Measurements from ENCODE around the gene LYRM4. TPM values are rescaled to one million over a fixed set of nuclear protein-coding genes. Genes with fewer than 3 reads are reported as not detected.
A peak's percentile ranks its signal among the peaks of the same experiment; 100 is the strongest.

The LYRM4 gene
- total RNA-seq, 1 experiment from 2014 or later: 44.3 TPM

DNA sequence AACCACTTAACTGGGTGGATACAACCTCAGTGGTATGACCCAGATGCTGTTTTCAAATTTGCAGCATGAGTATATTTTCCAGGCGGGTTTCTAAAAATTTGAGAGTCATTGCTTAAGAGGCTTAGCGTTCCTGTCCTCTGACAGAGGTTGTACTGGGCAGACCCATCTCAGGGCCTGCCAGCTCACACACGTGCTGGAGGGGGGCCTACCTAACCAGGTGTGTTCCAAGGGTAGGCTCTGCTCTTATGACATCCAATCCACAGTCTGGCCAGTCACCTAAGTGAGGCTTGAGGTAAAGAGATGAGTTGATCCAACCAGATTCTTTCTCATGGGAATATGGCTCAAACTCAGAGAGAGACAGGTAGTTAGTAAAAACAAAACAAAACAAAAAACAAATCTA lies 1.3 kb downstream of the LYRM4 start:
- no peak overlapping the region for H3T11ph ChIP-seq (ENCODE audit: low read length)
- no peak overlapping the region for H2BK12ac ChIP-seq (ENCODE audit: insufficient read length, low read depth, low read length)
- peak overlapping the region; percentile 98 for H3K4me3 Mint-ChIP-seq
- no CpG with 5 or more reads among the region's 3 CpGs for WGBS (ENCODE audit: extremely low coverage, insufficient read length, low lambda C conversion rate)
- H3K14ac ChIP-seq (ENCODE audit: insufficient read depth, low read length): no peak overlapping the region
- H4K5ac ChIP-seq (ENCODE audit: insufficient read length, low read depth, low read length): no peak overlapping the region
- H3K27me3 ChIP-seq (ENCODE audit: insufficient read depth, low read length): no peaks in the 10 kb centered on the region
- H3K18ac ChIP-seq (ENCODE audit: insufficient read length, low read depth, low read length): no peak overlapping the region
- no peak overlapping the region for H4K91ac ChIP-seq (ENCODE audit: insufficient read length, low read depth, low read length)
- H2BK15ac ChIP-seq (ENCODE audit: low read depth, low read length): no peak overlapping the region
- H3K56ac ChIP-seq (ENCODE audit: insufficient read length, low read depth, low read length): no peak overlapping the region
- H2BK5ac ChIP-seq (ENCODE audit: insufficient read length, low read length): no peak overlapping the region
- peaks cover 4% of the 10 kb centered on the region in 2 experiments; a peak in 2 of 5 replicates for H3K9me3 Mint-ChIP-seq
- no peak overlapping the region for H3K4ac ChIP-seq (ENCODE audit: low read depth, low read length)
- H3K4me1 ChIP-seq (ENCODE audit: insufficient read depth, low read length): no peaks in the 10 kb centered on the region
- H3K23ac ChIP-seq (ENCODE audit: insufficient read length, low read depth, low read length): no peak overlapping the region
- H2AFZ ChIP-seq (ENCODE audit: low read length): no peak overlapping the region
- no peak for DNase-seq
- H3K79me2 ChIP-seq (ENCODE audit: insufficient read depth, low read length): no peaks in the 10 kb centered on the region; the same call in 1 of the 2 replicates
- H3K27ac ChIP-seq (ENCODE audit: insufficient read length, low read depth, low read length): no peak overlapping the region
- H2AK5ac ChIP-seq (ENCODE audit: insufficient read length, low read length): no peak overlapping the region
- H4K20me1 ChIP-seq (ENCODE audit: control insufficient read depth, insufficient read depth, insufficient read length): no peaks in the 10 kb centered on the region
- peaks cover 16 to 30% (median 20%) of the 10 kb centered on the region in 3 experiments; a peak in 6 of 7 replicates for H3K36me3 Mint-ChIP-seq (ENCODE audit: insufficient read depth in 1 of 3, low read depth in 3 of 3)
- H3K9me3 ChIP-seq (ENCODE audit: control insufficient read depth, low read depth, low read length): no peaks in the 10 kb centered on the region
- TF ChIP-seq CTCF (conservative IDR thresholded peaks at IDR 0.05): no peak
- no peak overlapping the region for H2BK120ac ChIP-seq (ENCODE audit: low read depth, low read length, poor library complexity, severe bottlenecking)
- H3K27ac Mint-ChIP-seq: peak overlapping the region in 2 of 3 experiments; percentile 44 to 90; a peak in 5 of 7 replicates
- H3K23me2 ChIP-seq (ENCODE audit: insufficient read length, low read depth, low read length, poor library complexity, severe bottlenecking): peaks cover 2% of the 10 kb centered on the region
- H3K4me2 ChIP-seq (ENCODE audit: insufficient read depth, insufficient read length, low read length): peak overlapping the region; percentile 91
- peaks cover 7% of the 10 kb centered on the region for H3K79me1 ChIP-seq (ENCODE audit: insufficient read depth, low read depth, low read length, poor library complexity, severe bottlenecking)
- H3K27me3 Mint-ChIP-seq (ENCODE audit: low read depth): no peaks in the 10 kb centered on the region
- peaks cover 8 to 10% of the 10 kb centered on the region in 2 experiments for H3K4me1 Mint-ChIP-seq
- no peak overlapping the region for H3K9ac ChIP-seq (ENCODE audit: extremely low read depth, insufficient read length, low read length)
- H2BK20ac ChIP-seq (ENCODE audit: low read depth, low read length, poor library complexity, severe bottlenecking): no peak overlapping the region
- no peak overlapping the region for H4K8ac ChIP-seq (replicated peaks; ENCODE audit: insufficient read length, low read depth, low read length)

Data from H9 (cell line).